OCI-M2 (cell line): ENCODE results near the gene TP53TG5.

ENCODE experiments used
- DNase-seq: peaks from one replicate; lab custom pipeline; 2025; ENCODE audit not compliant: unreplicated experiment; lab: John Stamatoyannopoulos, UW

TP53TG5 gene

DNA sequence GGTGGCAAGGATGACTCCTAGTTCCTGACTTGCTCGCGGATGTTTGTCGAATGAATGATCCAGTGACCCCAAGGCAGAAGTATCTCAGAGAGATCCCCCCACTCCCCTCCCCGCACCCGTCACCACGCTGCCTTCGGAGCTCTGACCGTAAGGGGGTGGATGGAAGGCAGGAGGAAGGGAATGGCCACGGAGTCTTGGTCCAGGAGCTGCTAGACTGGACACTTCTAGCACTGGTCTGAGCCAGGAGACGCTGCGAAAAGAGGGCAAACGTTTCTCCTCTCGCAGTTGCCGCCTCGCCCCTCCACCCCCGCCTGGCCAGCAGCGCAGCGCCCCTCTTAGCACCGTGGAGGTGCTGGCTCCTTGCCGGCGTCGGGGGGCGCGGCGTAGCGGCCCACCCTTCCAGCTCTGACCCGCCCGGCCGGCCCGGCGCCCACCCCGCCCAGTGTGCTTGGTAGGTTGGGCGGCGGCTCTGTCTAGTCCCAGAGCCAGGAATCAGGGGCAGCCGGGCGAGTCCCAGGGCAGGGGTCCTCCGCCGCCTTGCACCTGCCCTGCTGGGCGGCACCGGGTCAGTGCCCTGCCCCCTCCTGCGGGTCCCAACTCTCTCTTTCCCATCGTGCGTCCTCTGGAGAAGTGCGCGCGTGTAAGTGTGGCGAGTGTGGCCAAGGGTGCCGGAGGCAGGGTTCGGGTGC, 27.6 kb upstream of the TP53TG5 start:
- DNase-seq = no peak

DNA sequence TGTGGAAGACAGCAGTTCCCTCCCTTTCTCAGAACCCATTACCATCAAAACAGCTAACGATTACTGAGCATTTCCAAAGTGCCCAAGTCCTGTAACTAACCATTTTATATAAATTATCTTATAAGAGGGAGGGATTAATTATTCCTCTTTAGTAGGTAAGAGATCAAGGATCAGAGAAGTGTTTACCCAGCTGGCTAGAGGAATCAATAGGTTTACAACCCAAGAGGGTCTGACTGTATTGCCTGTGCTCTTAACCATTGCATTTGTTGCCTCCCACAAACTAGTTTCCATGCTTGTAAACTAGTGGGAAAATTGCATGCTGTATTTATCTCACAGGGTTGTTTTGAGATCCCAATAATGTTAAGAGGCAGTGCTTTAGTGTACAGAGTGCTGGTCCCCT, 26.3 kb upstream of the TP53TG5 start:
- no peak for DNase-seq

DNA sequence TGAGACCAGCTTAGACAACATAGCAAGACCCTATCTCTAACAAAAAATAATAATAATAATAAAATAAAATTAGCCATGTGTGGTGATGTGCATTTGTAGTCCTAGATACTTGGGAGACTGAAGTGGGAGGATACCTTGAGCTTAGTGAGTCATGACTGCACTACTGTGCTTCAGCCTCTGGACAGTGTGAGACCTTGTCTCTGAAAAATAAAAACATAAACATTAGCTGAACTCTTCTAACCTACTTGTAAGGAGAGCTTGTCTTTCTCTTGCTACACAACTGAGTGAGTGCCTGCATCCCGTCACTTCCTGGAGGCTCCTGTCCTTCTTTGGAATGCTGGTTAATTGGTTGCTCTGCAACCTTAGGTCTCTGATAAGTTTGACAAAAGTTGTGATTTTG, 24.8 kb upstream of the TP53TG5 start:
- DNase-seq = no peak

DNA sequence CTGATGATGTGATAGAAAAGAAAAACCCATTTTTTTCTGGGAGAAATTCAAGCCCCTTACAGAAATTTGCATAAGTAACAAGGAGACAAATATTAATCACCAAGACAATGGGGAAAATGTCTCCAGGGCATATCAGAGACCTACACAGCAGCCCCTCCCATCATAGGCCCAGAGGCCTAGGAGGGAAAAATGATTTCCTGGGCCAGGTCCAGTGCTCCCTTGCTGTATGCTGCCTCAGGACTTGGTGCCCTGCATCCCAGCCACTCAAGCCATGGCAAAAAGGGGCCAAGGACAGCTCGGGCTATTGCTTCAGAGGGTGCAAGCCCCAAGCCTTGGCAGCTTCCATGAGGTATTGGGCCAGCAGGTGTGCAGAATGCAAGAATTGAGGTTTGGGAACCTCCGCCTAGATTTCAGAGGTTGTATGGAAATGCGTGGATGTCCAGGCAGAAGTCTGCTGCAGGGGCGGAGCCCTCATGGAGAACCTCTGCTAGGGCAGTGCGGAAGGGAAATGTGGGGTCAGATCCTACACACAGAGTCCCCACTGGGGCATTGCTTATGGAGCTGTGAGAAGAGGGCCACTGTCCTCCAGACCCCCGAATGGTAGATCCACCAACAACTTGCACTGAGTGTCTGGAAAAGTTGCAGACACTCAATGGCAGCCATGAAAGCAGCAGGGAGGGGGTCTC, 22.4 kb upstream of the TP53TG5 start:
- DNase-seq = no peak

DNA sequence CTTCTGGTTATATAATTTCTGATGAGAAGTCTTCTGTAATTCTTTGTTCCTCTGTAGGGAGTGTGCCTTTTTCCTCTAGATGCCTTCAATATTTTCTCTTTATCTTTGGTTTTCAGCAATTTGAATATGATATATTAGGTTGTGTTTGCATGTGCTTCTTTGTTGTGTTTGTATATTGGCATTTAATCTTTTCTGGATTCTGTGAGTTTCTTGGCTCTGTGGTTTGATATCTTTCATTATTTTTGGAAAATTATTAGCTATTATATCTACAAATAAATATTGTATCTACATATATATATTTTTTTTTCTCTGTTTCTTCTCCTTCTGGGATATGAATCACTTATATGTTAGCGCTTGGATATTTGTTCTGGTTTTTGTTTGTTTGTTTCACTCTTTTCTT, 20.9 kb upstream of the TP53TG5 start:
- DNase-seq = no peak

DNA sequence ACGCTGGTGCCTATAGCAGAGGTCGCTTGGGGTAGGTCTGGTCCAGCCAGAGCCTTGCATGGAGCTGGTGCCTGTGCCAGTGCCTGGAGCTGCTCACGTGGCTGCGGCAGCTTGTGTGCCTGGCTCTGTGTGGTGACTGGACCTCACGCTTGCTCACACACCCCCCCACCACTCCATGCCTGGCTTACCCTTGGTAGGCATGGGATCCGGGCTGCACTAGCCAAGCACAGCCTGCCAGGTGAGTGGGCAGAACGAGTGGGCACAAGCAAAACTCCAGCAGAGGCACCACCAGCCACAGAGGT, 16.9 kb upstream of the TP53TG5 start:
- no peak for DNase-seq

DNA sequence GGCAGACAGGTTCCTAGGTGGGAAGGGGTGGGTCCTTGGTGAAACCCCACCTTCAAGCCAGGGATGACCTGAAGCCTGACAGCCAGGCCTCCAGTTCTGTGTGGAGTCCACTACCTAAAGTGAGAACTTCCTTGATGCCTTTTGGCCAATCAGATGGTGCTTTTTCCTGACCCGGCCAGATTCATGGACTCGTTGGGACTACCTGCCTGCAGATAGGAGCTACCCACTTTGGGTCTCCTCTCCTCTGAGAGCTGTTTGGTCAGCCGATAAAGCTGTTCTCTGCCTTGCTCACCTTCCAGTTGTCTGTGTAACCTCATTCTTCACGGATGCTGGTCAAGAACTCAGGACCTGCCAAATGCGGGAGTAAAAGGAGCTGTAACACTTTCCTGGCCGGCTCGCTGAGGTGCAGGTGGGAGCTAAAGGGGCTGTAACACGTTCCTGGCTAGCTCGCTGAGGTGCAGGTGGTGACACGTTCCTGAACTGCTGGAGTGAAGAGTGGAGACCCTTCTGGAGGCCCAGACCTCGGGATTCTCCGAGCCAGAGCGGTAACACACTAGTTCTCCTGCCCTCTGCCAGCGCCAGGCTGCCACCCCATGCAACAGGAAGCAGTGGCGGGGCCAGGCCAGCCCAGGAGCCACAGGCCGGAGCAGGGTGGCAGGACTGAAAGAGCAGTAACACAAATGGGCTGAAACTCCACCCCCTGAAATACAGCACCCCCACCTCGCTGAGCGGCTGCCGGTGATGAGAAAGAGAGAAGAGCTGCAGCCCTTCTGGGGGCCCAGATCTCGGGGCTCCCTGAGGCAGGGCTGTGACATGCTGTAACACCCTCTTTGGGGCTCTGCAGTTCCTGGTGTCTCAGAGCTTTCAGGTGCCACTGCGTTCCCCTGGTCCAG, 16.3 kb upstream of the TP53TG5 start:
- no peak for DNase-seq

DNA sequence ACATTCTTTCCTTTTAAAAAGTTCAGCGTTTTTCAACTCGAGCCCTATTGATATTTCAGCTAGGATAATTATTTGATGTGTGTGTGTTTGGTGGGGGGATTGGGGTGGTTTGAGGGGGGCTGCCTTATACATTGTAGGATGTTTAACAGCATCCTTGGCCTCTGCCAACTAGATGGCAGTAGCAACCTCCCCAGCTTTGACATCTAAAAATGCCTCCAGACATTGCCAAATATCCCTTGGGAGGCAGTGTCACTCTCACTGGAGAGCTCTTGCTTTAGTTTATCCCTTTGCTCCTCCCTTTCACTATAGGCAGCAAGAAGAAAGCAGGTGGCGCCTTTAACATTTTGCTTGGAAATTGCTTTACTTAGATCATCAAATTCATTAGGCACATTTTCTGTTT, 14.6 kb upstream of the TP53TG5 start:
- DNase-seq = no peak

DNA sequence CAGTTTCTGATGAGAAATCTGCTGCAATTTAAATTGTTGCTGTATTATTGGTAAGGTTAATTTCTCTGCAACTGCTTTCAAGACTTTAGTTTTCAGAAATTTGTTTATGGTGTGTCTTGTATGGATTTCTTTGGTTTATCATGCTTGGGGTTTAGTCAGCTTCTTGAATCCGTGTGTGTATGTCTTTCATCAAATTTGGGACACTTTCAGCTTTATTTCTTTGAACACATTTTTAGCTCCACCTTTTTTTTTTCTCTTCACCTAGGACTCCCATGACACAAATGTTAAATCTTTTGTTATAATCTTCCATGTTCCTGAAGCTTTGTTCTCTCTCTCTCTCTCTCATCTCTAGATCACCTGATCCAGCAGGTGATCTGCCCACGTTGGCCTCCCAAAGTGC, 13.4 kb upstream of the TP53TG5 start:
- DNase-seq = no peak

DNA sequence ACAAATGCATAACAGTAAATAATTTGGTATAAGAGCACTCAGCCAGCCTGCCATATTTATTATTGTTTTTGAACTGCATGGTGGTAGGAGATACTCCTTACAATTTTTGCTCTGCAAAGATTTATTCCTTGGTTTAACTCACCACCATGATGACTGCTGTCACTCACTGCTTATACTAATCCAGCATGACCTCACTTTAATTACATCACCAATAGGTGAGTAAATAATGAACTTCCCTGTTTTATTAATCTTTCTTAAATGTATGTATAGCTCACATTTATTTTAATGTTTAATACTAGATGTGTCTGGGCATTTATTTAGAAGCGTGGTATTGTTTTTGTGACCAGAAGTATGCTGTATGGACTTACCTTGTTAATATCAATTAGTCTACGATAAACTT, 12.8 kb upstream of the TP53TG5 start:
- DNase-seq = no peak

DNA sequence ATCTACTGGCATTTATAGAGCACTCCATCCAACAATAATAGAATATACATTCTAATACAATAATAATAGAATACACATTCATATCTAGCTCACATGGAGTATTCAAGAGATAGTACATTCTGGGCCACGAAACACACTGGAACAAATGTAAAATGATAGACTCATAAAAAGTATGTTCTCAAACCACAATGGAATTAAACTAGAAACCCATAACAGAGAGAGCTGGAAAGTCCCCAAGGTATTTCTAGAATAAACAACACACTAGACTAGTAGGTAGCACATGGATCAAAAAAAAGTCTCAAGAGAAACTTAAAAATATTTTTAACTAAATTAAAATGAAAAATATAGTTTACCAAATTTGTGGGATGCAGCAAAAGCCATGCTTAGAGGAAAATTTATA, 9.1 kb upstream of the TP53TG5 start:
- no peak for DNase-seq

DNA sequence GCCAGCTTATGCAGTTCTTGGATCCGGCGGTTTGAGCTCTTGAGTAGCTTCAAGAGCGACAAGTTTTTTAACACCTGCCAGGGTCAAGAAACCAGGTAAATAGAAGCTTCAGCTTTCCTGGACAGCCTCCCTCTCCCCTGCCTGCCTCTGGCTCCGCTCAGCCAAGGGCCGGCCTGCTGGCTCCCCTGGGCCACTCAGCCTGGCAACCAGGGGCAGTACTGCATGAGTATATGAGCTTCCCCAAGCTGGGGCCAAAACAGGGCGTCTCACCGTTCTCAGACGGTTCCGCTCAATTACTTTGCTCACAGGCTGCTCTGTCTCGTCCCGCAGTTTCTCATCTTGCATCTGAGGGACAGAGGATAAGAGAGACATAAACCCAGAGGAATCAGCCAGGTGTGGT, 856 bp downstream of the TP53TG5 start:
- DNase-seq = no peak

DNA sequence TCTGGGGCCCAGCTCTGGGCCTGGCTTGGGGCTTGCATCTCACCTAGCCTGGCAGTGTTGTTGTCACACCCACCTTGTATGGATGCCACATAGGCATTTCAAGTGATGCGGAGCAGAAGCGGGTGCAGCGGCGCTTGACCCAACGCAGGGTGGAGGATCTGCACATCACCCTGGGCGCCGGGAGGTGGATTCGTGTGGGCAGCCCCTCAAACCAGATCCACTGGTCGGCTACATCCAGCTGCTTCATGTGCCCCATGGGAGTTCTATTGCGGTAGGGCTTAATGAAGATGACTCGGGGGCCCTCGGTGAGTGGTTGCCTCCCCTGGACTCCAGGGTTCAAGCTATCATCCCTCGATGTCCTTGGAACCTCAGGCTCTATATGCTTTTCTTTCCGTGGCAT, 3.2 kb downstream of the TP53TG5 start:
- DNase-seq = no peak

DNA sequence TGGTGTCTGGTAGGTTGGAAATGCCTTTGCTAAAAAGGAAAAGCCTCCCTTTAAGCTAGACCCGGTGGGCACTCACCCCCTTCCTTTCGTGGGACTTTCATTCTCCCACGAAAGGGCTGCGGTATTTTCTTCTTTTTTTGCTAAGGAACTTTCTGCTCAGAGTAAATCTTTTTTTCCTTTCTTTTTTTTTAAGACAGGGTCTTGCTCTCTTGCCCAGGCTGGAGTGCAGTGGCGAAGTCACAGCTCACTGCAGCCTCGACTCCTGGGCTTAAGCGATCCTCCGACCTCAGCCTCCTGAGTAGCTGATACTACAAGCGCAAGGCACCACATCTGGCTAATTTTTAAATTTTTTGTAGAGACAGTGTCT, 4.0 kb downstream of the TP53TG5 start:
- no peak for DNase-seq

DNA sequence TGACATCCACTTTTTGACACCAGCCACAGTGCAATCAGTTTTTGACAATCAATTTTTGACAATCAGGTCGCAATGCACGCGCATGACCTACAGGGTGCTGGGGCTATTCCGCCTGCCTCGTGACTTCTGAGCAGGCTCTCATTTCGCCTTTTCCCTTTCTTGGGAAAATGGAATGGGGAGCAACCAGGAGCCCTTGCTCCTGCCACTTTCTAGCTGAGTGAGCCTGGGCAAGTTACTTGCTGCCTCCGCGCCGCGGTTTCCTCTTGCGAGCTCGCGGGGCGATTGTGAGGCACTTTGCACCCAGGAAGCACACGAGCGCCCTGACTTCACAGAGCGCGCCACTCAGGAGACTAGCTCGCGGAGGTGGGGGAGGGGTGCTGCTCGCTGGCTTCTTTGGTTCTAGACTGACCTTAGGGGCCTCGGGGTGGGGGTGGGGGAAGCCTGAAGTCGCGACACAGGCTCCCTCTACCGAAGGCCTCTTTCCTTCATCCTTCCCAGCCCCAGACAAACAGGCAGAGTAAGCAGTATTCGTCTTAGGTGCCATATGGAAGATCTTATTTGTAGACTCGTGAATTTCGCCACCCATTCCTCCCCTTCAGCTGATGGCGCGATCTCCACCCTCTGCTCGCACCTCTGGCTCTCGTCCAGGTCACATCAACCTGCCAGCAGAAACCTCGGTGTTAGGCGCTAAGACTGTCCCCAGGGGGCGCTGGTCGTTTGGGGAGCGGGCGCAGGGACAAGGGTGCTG, 4.6 kb downstream of the TP53TG5 start:
- no peak for DNase-seq

DNA sequence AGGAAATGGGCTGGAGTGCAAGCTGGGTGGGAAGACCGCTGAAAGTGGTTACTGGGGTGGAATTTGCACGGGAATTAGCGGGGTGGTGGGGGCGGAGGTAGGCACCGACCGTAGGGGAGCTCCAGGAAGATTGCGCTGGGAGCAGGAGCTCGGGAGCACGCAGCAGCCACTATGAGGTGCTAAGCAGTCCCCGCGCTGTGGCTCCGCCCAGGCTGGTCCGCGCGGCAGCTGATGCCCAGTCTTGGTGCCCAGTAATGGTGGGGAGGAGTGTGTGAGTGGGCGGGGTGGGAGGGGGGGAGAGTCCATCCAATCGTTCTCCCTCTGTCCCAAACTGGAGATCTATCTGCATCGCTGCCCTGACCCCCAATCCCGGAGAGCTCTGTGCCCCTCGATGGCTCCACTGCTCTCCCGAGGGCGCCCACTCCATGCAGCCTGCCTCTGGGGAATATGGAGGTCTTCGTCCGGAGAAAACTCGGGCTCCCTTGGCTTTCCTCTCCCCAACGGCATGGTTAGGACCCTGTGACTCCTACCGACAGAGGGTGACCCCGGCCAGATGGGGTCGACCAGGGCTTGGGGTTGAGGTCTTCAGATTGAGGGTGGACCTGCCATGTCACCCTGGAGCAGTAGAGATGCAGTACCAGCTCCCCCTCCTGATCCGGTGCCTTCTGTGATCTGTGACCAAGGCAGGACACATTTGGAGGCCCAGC, 5.3 kb downstream of the TP53TG5 start:
- no peak for DNase-seq

DNA sequence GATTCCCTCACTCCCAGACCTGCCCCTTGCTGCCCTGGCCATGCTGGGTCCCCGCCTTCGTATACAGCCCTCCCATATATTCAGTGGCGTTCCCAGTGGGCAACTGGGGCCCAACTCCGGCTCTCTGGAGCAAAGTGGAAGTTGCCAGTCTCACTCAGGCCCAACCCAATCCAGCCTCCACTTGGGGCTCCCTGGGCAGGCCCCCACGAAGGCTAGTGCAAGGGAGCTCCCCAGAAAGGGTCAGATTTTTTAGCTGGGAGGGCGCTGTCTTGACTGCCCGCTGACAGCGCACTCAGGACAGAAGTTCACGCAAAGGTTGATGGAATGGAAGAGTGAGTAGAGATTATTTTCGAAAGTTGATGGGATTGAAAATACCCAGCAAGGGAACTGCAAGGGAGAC, 5.9 kb downstream of the TP53TG5 start:
- no peak for DNase-seq

DNA sequence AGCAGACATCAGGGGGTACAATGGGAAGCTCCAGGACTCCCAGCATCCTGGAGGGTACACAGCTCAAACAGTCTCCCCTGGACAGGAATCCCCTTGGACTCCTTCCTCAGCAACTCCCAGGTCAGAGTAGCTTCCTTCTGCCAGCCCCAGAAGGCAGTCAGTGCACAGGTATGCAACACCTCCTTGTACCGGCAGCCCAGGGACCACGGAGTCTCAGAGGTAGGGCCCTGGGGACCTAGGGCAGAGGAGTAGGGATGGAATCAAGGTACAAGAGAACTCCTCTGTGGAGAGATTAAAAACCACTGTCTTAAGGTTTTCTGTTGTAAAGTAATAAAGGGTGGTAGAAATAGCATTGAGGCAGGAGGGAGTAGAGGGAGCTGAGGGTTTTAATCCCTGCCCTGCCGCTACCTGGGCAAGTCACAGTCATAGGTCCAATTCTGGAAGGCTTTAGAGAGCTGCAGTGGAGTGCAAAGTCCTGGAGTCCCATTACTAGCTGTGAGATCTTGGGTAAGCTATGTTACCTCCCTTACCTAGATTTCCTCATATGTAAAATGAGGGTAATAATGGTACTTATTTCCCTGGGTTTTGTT, 7.5 kb downstream of the TP53TG5 start:
- no peak for DNase-seq

DNA sequence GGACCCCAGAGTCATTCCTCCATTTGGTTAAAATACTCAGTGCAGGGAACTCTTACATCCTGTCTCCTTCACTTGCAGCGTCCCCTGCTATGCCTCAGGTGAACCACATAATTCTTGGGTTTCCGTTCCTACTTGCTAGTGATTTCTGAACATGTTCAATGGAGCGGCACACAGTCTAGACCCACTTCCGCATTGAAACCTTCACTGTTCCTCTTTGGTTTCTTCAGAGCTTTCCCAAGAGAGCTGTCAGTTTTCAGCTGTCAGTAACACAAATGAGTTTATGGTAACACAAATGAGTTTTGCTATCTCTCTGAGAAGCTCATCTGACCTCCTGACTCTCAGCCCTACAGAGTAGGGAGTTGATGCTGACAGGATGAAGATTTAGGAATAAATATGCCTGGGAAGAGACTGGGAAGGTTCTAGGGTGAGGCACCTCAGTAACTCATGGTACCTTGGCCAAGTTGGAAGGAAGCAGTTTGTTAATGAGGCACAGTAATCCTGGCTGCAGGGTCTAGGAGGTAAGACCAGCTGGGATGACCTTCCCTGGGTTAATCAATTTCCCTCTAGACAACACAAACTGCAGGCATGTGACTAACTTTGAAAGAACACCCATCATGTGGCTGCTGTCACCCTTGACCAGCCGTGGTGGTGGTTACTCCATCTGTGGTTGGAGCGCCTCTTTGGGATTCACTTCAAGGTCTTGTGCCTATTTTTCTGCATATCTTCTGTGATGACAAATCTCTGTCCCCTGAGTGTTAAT, 9.7 kb downstream of the TP53TG5 start:
- DNase-seq = no peak

DNA sequence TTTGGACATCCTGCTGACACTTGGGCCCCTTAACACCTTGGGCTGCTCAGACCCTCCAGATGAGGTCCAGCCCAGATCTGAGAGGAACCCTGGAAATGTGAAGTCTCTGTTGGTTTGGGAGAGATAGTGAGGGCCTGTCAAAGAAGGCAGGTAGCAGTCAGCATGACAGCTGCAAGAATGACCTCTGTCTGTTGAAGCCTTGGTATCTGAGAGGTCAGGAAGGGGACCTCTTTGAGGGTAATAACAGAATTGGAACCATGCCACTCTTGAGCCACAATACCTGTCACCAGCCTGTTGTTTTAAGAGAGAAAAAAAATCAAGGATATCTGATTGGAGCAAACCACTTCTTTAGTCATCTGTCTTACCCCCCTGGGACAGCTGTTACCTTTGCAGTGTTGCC, 11.0 kb downstream of the TP53TG5 start:
- no peak for DNase-seq
